ENCODE results near the gene RSPRY1. TPM values are rescaled to one million over a fixed set of nuclear protein-coding genes. Genes with fewer than 3 reads are reported as not detected.

The RSPRY1 gene
- total RNA-seq, 2 donors from 2014 or later, result 33.7 to 51.0 TPM

DNA sequence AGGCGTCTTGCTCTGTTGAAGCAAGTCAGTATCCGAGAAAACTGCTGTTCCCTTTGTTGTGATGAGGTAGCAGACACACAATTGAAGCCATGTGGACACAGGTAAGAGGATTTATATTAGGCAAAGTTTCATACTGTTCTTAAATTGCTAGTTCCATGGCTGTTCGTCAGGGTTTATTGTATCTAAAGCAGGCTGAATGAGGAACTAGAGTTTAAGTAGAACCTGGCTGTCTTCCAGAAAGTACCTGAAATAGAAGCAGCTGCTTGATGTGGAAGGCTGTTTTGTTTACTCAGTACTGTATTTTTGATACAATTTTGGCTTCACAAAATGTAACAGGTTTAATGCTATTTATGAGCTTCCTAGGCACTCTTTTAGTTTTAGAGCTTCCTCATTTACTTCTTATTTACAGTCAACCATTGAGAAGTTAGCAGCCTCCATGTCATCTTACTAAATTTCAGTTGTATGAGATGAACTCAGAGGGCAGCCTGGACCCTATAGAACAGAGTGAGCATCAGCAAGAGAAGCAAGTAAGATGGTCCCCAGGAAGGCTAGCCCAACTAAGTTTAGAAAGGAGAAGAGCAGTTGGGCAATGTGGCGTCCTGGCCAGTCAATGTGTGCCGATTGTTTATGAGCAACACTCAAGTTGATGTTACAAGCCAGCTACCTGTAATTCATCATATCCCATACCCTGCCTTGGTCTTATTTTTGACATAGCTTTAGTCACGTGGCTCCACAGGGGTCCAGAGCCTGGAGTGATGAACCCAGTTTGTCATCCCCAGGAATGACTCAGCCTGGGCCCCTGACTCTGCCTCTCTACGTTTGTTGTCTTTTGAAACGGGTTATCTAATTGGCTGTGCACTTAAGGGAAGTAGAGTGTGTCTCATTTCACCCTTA is 49.2 kb downstream of the RSPRY1 start:
- Histone ChIP-seq H3K27ac (no peak overlapping the region), H3K27me3 (no peaks in the 10 kb centered on the region), H3K36me3 (peaks cover 4% of the 10 kb centered on the region), H3K4me3 (no peak overlapping the region), H3K9ac (ENCODE audit: low read depth in 2 of 2, low read length in 2 of 2) (no peak overlapping the region), H3K4me1 (no peaks in the 10 kb centered on the region), H3K9me3 (no peaks in the 10 kb centered on the region)
- TF ChIP-seq, protein P1, sequence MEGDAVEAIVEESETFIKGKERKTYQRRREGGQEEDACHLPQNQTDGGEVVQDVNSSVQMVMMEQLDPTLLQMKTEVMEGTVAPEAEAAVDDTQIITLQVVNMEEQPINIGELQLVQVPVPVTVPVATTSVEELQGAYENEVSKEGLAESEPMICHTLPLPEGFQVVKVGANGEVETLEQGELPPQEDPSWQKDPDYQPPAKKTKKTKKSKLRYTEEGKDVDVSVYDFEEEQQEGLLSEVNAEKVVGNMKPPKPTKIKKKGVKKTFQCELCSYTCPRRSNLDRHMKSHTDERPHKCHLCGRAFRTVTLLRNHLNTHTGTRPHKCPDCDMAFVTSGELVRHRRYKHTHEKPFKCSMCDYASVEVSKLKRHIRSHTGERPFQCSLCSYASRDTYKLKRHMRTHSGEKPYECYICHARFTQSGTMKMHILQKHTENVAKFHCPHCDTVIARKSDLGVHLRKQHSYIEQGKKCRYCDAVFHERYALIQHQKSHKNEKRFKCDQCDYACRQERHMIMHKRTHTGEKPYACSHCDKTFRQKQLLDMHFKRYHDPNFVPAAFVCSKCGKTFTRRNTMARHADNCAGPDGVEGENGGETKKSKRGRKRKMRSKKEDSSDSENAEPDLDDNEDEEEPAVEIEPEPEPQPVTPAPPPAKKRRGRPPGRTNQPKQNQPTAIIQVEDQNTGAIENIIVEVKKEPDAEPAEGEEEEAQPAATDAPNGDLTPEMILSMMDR (IDR thresholded peaks at IDR 0.05), result no peak
- intact Hi-C loops (cut with DNase I), result no loop called here
- DNase-seq, result no peak

DNA sequence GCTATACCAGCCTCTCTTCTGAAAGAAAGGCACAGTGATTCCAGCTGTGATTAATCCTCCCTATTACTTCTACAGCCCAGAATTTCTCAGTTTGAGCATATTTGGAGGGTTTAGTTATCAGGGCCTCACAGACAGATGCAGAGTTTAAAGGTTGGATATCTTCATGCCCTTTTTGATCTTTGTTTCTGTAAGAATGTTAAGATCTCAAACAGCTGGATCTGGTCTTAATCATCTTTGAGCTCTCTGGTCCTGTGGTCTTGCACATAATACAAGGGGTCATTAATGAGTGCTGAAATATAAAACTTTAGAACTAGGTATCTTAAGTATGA is 49.9 kb downstream of the RSPRY1 start:
- Histone ChIP-seq H3K9me3 (no peaks in the 10 kb centered on the region), H3K27ac (no peak overlapping the region), H3K4me3 (no peak overlapping the region), H3K9ac (ENCODE audit: low read depth in 2 of 2, low read length in 2 of 2) (no peak overlapping the region), H3K27me3 (no peaks in the 10 kb centered on the region), H3K36me3 (peaks cover 4% of the 10 kb centered on the region), H3K4me1 (no peaks in the 10 kb centered on the region)
- no peak for DNase-seq
- intact Hi-C loops (cut with DNase I), result no loop called here
- TF ChIP-seq, protein P1 (IDR thresholded peaks at IDR 0.05), result no peak

DNA sequence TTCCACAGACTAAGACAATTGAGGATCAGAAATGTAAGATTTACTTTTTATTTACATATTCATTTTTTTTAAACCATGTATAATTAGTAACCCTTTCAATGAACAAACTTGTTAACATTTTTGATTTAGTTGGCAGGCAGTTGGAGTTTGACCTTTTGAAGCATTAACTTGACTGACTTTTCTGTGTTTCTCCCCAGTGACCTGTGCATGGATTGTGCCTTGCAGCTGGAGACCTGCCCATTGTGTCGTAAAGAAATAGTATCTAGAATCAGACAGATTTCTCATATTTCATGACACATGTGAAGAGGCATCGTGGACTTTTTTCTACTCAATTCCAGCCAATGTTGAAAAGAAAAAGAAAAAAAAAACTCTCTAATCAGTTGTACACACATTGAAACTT is 52.6 kb downstream of the RSPRY1 start:
- TF ChIP-seq, protein P1 (IDR thresholded peaks at IDR 0.05), result no peak
- no peaks in the 10 kb centered on the region for H3K4me1 ChIP-seq
- H3K9ac ChIP-seq (ENCODE audit: low read depth in 2 of 2, low read length in 2 of 2), result no peak overlapping the region
- no peak overlapping the region for H3K27ac ChIP-seq
- no peaks in the 10 kb centered on the region for H3K36me3 ChIP-seq
- H3K27me3 ChIP-seq, result no peaks in the 10 kb centered on the region
- H3K9me3 ChIP-seq, result no peaks in the 10 kb centered on the region
- intact Hi-C loops (cut with DNase I), result no loop called here
- DNase-seq, result no peak
- no peak overlapping the region for H3K4me3 ChIP-seq

DNA sequence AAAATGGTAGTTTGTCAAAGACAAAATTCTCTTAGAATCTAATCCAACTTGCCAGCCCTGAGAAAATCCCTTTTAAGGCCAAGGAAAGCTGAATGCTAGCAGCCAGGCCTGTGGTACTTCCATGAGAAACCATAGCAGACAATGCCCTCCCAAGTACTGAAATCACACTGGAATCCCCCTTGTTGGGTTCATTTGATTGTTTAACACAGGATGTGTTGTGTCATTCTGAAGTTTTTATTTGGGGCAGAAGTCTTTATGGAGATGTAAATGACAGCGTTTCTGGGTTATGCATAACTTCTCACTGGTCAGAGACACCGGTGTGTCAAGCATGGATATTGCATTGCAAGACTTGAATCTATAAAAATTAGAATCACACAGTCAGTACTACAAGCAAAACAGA is 53.0 kb downstream of the RSPRY1 start:
- no peaks in the 10 kb centered on the region for H3K36me3 ChIP-seq

DNA sequence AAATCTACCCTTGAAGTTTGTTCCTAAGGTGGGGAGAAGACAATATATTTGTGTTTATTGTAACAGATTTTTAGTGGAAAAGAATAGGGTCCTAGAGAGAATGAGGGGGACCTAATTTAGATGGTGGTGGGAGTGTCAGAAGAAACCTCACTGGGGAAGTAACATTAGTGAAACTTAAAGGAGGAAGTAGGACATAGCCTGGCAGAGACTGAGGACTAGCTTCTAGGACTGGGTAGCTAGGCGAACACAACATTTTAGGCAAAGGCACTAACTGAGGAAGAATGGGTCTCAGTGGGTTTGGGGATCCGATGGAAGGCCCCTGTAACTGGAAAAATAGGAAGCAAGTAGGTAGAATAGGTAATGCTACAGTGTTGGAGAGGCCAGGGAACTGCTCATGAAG is 54.7 kb downstream of the RSPRY1 start:
- TF ChIP-seq, protein P1 (IDR thresholded peaks at IDR 0.05), result no peak
- DNase-seq, result no peak
- no peaks in the 10 kb centered on the region for H3K4me1 ChIP-seq
- no peak overlapping the region for H3K9ac ChIP-seq (ENCODE audit: low read depth in 2 of 2, low read length in 2 of 2)
- intact Hi-C loops (cut with DNase I), result no loop called here
- no peaks in the 10 kb centered on the region for H3K9me3 ChIP-seq
- H3K27ac ChIP-seq, result no peak overlapping the region
- H3K4me3 ChIP-seq, result no peak overlapping the region
- no peaks in the 10 kb centered on the region for H3K27me3 ChIP-seq
- no peaks in the 10 kb centered on the region for H3K36me3 ChIP-seq

More for the DNA sequence above, 53.0 kb downstream of the RSPRY1 start:
- intact Hi-C loops (cut with DNase I), result no loop called here
- Histone ChIP-seq H3K9me3 (no peaks in the 10 kb centered on the region), H3K27me3 (no peaks in the 10 kb centered on the region), H3K27ac (no peak overlapping the region), H3K9ac (ENCODE audit: low read depth in 2 of 2, low read length in 2 of 2) (no peak overlapping the region), H3K4me3 (no peak overlapping the region), H3K4me1 (no peaks in the 10 kb centered on the region)
- DNase-seq, result no peak
- TF ChIP-seq, protein P1 (IDR thresholded peaks at IDR 0.05), result no peak
